Measurements from ENCODE around the gene PREX1.

PREX1 gene

DNA sequence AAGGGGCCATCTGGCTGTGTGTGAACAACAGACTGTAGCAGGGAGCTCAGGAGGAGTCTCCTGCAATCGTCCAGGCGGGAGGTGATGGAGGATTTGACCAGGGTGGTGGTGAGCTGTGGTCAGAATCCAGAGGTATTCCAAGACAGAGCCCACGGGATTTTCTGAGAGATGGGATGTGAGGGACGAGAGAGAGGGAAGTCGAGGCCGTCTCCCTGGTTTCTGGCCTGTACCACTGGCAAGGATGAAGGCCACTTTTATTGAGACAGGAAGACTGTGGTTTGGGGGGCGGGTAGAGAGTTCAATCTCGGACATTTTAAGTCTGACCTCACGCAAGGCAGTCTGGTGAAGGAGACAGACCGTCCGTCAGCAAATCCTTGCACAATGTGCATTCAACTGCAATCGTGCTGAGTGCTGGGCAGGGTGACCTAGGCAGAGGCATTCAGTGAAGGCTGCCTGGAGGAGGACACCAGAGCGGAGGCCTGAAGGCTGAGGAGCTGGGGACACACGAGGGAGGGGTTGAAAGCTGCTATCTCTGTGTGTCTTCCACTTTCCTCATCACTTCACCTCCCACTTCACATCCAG, 53.9 kb downstream of the PREX1 start:
- DNase-seq (ENCODE audit: low spot score) (no peak), ATAC-seq (ENCODE audit: low read depth) (no peak)
- H3K9me3 ChIP-seq (ENCODE audit: severe bottlenecking): peaks cover 7% of the 10 kb centered on the region
- TF ChIP-seq CTCF (IDR thresholded peaks at IDR 0.05; ENCODE audit: poor library complexity, severe bottlenecking): no peak
- no peaks in the 10 kb centered on the region for H3K4me1 ChIP-seq (ENCODE audit: insufficient read depth, poor library complexity, severe bottlenecking)
- no peaks in the 10 kb centered on the region for H3K27me3 ChIP-seq (ENCODE audit: insufficient read depth, poor library complexity, severe bottlenecking)
- no peak overlapping the region for H3K27ac ChIP-seq (ENCODE audit: poor library complexity, severe bottlenecking)
- no peaks in the 10 kb centered on the region for H3K36me3 ChIP-seq (ENCODE audit: low read depth)
- no peak overlapping the region for H3K4me3 ChIP-seq (ENCODE audit: severe bottlenecking)

DNA sequence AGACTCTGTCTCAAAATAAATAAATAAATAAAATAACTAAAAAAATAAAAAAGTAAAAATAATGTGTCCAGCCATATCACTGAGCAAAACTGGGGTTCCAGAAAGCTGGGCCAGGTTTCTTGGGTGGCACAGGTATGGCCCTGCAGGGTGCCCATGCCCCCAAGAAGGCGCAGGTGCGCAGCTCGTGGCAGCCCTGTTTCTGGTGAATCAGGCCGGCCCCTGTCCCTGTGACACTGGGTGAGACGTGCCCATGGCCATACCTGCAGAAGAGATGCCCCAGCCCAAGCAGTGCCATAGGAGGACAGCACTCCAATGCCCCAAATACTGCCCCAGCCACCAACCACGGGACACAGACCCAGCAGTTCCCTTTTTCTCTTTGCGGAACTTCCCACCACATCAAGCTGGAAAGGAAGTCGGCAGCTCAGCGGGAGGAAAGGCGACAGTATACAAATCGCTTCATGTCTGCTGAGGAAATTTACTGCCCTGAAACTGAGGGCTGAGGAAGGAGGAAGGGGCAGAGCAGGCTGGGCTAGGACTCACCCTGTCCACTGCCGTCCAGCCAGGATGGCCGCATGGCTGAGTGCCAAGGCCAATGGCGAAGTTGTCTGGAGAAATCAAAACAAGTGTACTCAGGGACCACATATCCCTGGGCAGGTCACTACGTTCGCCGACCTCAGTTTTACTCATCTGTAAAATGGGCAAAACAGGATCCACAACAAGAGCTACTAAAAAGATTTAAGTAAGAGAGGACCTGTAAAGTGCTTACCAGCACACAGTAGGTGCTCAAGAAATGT, 55.4 kb downstream of the PREX1 start:
- ATAC-seq (ENCODE audit: low read depth) (no peak), DNase-seq (ENCODE audit: low spot score) (no peak)
- Histone ChIP-seq H3K9me3 (ENCODE audit: severe bottlenecking) (peaks cover 7% of the 10 kb centered on the region), H3K4me1 (ENCODE audit: insufficient read depth, poor library complexity, severe bottlenecking) (no peaks in the 10 kb centered on the region), H3K36me3 (ENCODE audit: low read depth) (no peaks in the 10 kb centered on the region), H3K27me3 (ENCODE audit: insufficient read depth, poor library complexity, severe bottlenecking) (no peaks in the 10 kb centered on the region), H3K4me3 (ENCODE audit: severe bottlenecking) (no peak overlapping the region), H3K27ac (ENCODE audit: poor library complexity, severe bottlenecking) (no peak overlapping the region)
- no peak for TF ChIP-seq CTCF (IDR thresholded peaks at IDR 0.05; ENCODE audit: poor library complexity, severe bottlenecking)

- Histone ChIP-seq H3K27ac (ENCODE audit: poor library complexity, severe bottlenecking) (no peak overlapping the region), H3K4me3 (ENCODE audit: severe bottlenecking) (no peak overlapping the region), H3K9me3 (ENCODE audit: severe bottlenecking) (peaks cover 7% of the 10 kb centered on the region), H3K27me3 (ENCODE audit: insufficient read depth, poor library complexity, severe bottlenecking) (no peaks in the 10 kb centered on the region), H3K36me3 (ENCODE audit: low read depth) (no peaks in the 10 kb centered on the region), H3K4me1 (ENCODE audit: insufficient read depth, poor library complexity, severe bottlenecking) (no peaks in the 10 kb centered on the region)
- no peak for DNase-seq (ENCODE audit: low spot score)
- no peak for ATAC-seq (ENCODE audit: low read depth)
- TF ChIP-seq CTCF (IDR thresholded peaks at IDR 0.05; ENCODE audit: poor library complexity, severe bottlenecking): no peak
Measured at GRCh38 chr20:48771542-48771941, 56.3 kb downstream of the PREX1 start.

GRCh38 chr20:48770700-48771442, 56.9 kb downstream of the PREX1 start:
- ATAC-seq (ENCODE audit: low read depth) (no peak), DNase-seq (ENCODE audit: low spot score) (no peak)
- no peak overlapping the region for H3K27ac ChIP-seq (ENCODE audit: poor library complexity, severe bottlenecking)
- H3K4me1 ChIP-seq (ENCODE audit: insufficient read depth, poor library complexity, severe bottlenecking): no peaks in the 10 kb centered on the region
- no peak for TF ChIP-seq CTCF (IDR thresholded peaks at IDR 0.05; ENCODE audit: poor library complexity, severe bottlenecking)
- H3K36me3 ChIP-seq (ENCODE audit: low read depth): no peaks in the 10 kb centered on the region
- H3K9me3 ChIP-seq (ENCODE audit: severe bottlenecking): peaks cover 3% of the 10 kb centered on the region
- H3K4me3 ChIP-seq (ENCODE audit: severe bottlenecking): no peak overlapping the region
- no peaks in the 10 kb centered on the region for H3K27me3 ChIP-seq (ENCODE audit: insufficient read depth, poor library complexity, severe bottlenecking)
